Heart right ventricle (tissue), 16 donors: ENCODE measurements around the gene RP9. TPM values are rescaled to one million over a fixed set of nuclear protein-coding genes. Genes with fewer than 3 reads are reported as not detected.

ENCODE experiments used
- ATAC-seq, 8 donors: fragments of 200-7000 bp; cut with Tn5 transposase; one replicate each; pipeline ENCODE4 v1.9.1; 2020; ENCODE audit warnings: mild to moderate bottlenecking in 8 of 8, moderate library complexity in 8 of 8, moderate number of reproducible peaks in 1 of 8
- DNase-seq, 2 donors: peaks; one replicate each; pipeline ENCODE4 v3.0.0-alpha.2; 2020
- H3K27ac ChIP-seq, 10 donors: fragments of 200-600 bp; sonication (generic) in 2 of 10; one replicate each; pipeline versions ENCODE4 v1.5.0 to v1.8.0; 2020 to 2022; ENCODE audit warnings: mild to moderate bottlenecking in 3 of 10
- H3K27me3 ChIP-seq, 7 donors: fragments of 200-600 bp; one replicate each; pipeline ENCODE4 v1.8.0; 2021 to 2022; ENCODE audit warnings: mild to moderate bottlenecking in 2 of 7
- H3K36me3 ChIP-seq, 9 donors: fragments of 200-600 bp; sonication (generic) in 1 of 9; one replicate each; pipeline versions ENCODE4 v1.5.0 to v1.8.0; 2020 to 2022; ENCODE audit warnings: mild to moderate bottlenecking in 2 of 9
- H3K4me1 ChIP-seq, 9 donors: fragments of 200-600 bp; sonication (generic) in 1 of 9; one replicate each; pipeline versions ENCODE4 v1.5.0 to v1.8.0; 2020 to 2022; ENCODE audit warnings: mild to moderate bottlenecking in 4 of 9
- H3K4me3 ChIP-seq, 10 donors: fragments of 200-600 bp; sonication (generic) in 2 of 10; one replicate each; pipeline versions ENCODE4 v1.5.0 to v1.8.0; 2020 to 2022; ENCODE audit warnings: mild to moderate bottlenecking in 7 of 10, moderate library complexity in 2 of 10
- H3K9me3 ChIP-seq, 11 donors: fragments of 200-600 bp in 10 of 11; sonication (generic) in 2 of 11; one replicate each; pipeline versions ENCODE4 v1.5.0 to v1.8.0; 2013 to 2022; ENCODE audit warnings: mild to moderate bottlenecking in 2 of 11, control low read depth in 1 of 11, moderate library complexity in 1 of 11
- WGBS, 2 donors: extraction: QIAGEN DNeasy Blood & Tissue Kit; methylation state at CpG; one replicate each; pipeline ENCODE4 v1.1.7; 2013; ENCODE audit warnings: inconsistent platforms in 1 of 2; 5-methylcytosine and 5-hydroxymethylcytosine counted together
- intact Hi-C, 10 donors: fragments of 100-400 bp; cut with DNase I; formaldehyde crosslinking; loops; one replicate each; pipeline versions ENCODE4 v1.11.1 to v1.14.2; 2022
- polyA plus RNA-seq, 2 donors: library from polyadenylated mRNA; stranded (reverse); fragments of 200-250 nt; gene quantifications; one replicate each; pipeline ENCODE4 v1.2.3, GENCODE V29; 2013
- total RNA-seq, 10 donors: library from RNA; stranded (reverse); fragmentation: NEBNext Ultra II Directional in 3 of 10; extraction: Animal tissue kit (Norgen Biotek cat#: 25700) in 3 of 10; gene quantifications; one replicate each; pipeline versions ENCODE4 v1.2.1 to v1.2.4, GENCODE V29; 2021 to 2023
- TF ChIP-seq, protein P1 (sequence below), 9 donors: fragments of 200-600 bp; sonication (generic) in 2 of 9; IDR thresholded peaks; one replicate each; pipeline versions ENCODE4 v1.5.0 to v1.8.0; 2021 to 2022; ENCODE audit warnings: antibody characterized with exemption in 9 of 9, mild to moderate bottlenecking in 5 of 9, moderate library complexity in 1 of 9
- donor health status: Arrhythmogenic right ventricular cardiomyopathy.
- donor health status: ischemic (EF 13 %, LVEDD 7.1; RV severe dilation, severe dysfunction).
- donor health status: healthy with polysubstance abuse.
- donor health status: DM: no; HTN: yes; CAD: no.
- donor health status: DM: no; HTN: no; CAD: no.
- donor health status: ischemic (EF 25% LVEDD 6.9; RV normal size, moderate dysfunction).
- donor health status: ischemic (EF 25% LVEDD 5.7; RV mildly dilated, moderate dysfunction).
- donor health status: healthy.
- donor health status: DM: yes; HTN: yes; CAD: no.
- donor health status: Ischemic cardiomyopathy.
- donor health status: ischemic (EF 35%, LVEDD 5.7; RV mildly dilated, moderate dysfunction).
- donor health status: nonischemic (EF 11% LVEDD 7.7; RV severe dilation, severe dysfunction).
- donor health status: DM: yes; HTN: yes; CAD: no.
- donor health status: PGD.
- donor health status: ischemic (EF 29% LVEDD 5.4; RV normal size, mild dysfunction).
- donor health status: nonischemic (EF 23%, LVEDD 6.1; RV moderate dilation, normal function).

RP9 gene
- total and polyA plus RNA-seq, 12 donors = 12.9 to 43.4 (median 19.5) TPM

GRCh38 chr7:33118383-33118782 is 9.2 kb upstream of the RP9 start:
- no peaks in the 10 kb centered on the region for H3K36me3 ChIP-seq
- no peaks in the 10 kb centered on the region for H3K4me1 ChIP-seq
- TF ChIP-seq, protein P1, sequence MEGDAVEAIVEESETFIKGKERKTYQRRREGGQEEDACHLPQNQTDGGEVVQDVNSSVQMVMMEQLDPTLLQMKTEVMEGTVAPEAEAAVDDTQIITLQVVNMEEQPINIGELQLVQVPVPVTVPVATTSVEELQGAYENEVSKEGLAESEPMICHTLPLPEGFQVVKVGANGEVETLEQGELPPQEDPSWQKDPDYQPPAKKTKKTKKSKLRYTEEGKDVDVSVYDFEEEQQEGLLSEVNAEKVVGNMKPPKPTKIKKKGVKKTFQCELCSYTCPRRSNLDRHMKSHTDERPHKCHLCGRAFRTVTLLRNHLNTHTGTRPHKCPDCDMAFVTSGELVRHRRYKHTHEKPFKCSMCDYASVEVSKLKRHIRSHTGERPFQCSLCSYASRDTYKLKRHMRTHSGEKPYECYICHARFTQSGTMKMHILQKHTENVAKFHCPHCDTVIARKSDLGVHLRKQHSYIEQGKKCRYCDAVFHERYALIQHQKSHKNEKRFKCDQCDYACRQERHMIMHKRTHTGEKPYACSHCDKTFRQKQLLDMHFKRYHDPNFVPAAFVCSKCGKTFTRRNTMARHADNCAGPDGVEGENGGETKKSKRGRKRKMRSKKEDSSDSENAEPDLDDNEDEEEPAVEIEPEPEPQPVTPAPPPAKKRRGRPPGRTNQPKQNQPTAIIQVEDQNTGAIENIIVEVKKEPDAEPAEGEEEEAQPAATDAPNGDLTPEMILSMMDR (IDR thresholded peaks at IDR 0.05) = no peak
- intact Hi-C loops = loop anchor here in 1 of 10 donors (10.0 kb wide), 1 partner anchor 354 kb away; no protein-coding TSS in a partner anchor
- H3K27ac ChIP-seq = no peak overlapping the region
- no peak for DNase-seq
- WGBS, 2 donors = 93 to 98% methylated on average over 3 of the region's 3 CpGs
- H3K4me3 ChIP-seq = no peak overlapping the region
- no peak for ATAC-seq
- H3K27me3 ChIP-seq = no peaks in the 10 kb centered on the region
- peaks cover 0 to 23% (median 7%) of the 10 kb centered on the region in 11 donors for H3K9me3 ChIP-seq

DNA sequence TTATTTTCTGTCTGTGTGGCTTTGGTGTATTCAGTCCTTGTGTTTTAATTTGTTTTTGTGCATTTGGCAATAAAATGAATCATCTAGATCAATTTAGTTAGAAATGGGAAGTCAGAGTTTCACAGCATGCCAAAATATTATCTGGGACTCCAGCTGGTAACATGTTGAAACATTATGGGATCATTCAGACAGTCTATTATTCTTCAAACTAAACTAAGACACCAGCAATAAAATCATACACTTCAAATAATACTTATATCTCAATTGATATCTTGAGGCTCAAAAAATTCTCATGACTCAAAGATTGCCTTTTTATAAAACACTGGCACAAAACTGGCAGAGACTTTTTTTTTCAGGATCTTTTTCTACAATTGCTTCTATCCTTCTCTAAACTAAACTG is 5.8 kb upstream of the RP9 start:
- H3K36me3 ChIP-seq = no peaks in the 10 kb centered on the region
- H3K4me3 ChIP-seq = no peak overlapping the region
- no peak overlapping the region for H3K27ac ChIP-seq
- DNase-seq (no peak), ATAC-seq (no peak)
- intact Hi-C loops = loop anchor here in 1 of 10 donors (10.0 kb wide), 1 partner anchor 350 kb away; no protein-coding TSS in a partner anchor
- TF ChIP-seq, protein P1 (IDR thresholded peaks at IDR 0.05) = no peak
- H3K9me3 ChIP-seq = peaks cover 0 to 23% (median 7%) of the 10 kb centered on the region in 11 donors
- peaks cover 0 to 4% (median under 1%) of the 10 kb centered on the region in 9 donors for H3K4me1 ChIP-seq
- H3K27me3 ChIP-seq = peaks cover 0 to 9% (median 0%) of the 10 kb centered on the region in 7 donors

DNA sequence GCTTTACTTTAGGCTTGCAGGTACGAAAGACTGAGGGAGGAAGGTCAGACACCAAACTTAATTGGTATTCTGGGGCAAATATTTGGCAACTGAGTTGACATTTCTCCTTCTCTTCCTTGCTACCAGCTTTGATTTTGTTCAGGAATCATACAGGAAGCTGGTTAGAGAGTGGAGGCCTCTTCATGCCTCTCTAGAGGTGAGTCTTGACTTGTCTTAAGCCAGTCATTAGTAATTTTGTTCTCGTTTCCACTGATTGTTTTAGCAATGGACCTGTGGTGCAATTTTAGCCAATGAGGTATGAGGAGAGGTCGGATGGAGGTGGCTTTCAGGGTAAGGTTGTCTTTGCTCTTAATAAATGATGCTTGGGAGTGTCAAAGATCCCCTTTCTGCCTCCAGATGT is 2.4 kb upstream of the RP9 start:
- TF ChIP-seq, protein P1 (IDR thresholded peaks at IDR 0.05) = no peak
- no peaks in the 10 kb centered on the region for H3K36me3 ChIP-seq
- peaks cover 12 to 30% (median 26%) of the 10 kb centered on the region in 9 donors for H3K4me1 ChIP-seq
- intact Hi-C loops = loop anchor here in 1 of 10 donors (10.0 kb wide), 1 partner anchor 347 kb away; no protein-coding TSS in a partner anchor
- WGBS, 2 donors = 73 to 78% methylated on average over 3 of the region's 3 CpGs
- H3K27ac ChIP-seq = no peak overlapping the region
- ATAC-seq (no peak), DNase-seq (no peak)
- H3K9me3 ChIP-seq = no peaks in the 10 kb centered on the region
- no peak overlapping the region for H3K4me3 ChIP-seq
- H3K27me3 ChIP-seq = peaks cover 0 to 9% (median 0%) of the 10 kb centered on the region in 7 donors

GRCh38 chr7:33109758-33110238 is 594 bp upstream of the RP9 start:
- DNase-seq = no peak
- H3K4me1 ChIP-seq = peaks cover 12 to 48% (median 43%) of the 10 kb centered on the region in 9 donors
- H3K9me3 ChIP-seq = no peaks in the 10 kb centered on the region
- TF ChIP-seq, protein P1 (IDR thresholded peaks at IDR 0.05) = no peak
- no peaks in the 10 kb centered on the region for H3K36me3 ChIP-seq
- peak overlapping the region; percentile 84 to 99 (median 98) for H3K4me3 ChIP-seq
- 20 to 24% methylated on average over 11 of the region's 11 CpGs for WGBS, 2 donors
- intact Hi-C loops = loop anchor here in 6 of 10 donors (2.0 to 10.0 kb wide), 11 partner anchors 47 to 415 kb away; partner anchors contain the start of gene NT5C3A (in 2 of the 6)
- H3K27ac ChIP-seq = peak overlapping the region in 4 of 10 donors; percentile 64 to 94 (median 90)
- peaks cover 0 to 9% (median 0%) of the 10 kb centered on the region in 7 donors for H3K27me3 ChIP-seq
- ATAC-seq = no peak
